HG03432 (cell line): ENCODE results near the gene IL4R.
A peak's percentile ranks its signal among the peaks of the same experiment; 100 is the strongest.
"Not testable (repeated sequence)": the region's sequence is repeated elsewhere in the genome, so short reads cannot be mapped to it uniquely, and the experiment has no call there.

Source experiments
- ATAC-seq: cut with Tn5 transposase; IDR thresholded peaks from one replicate; pipeline ENCODE4 v1.9.1; 2021; ENCODE audit warnings: mild to moderate bottlenecking, moderate library complexity; ENCODE audit not compliant: unreplicated experiment

Gene IL4R

DNA sequence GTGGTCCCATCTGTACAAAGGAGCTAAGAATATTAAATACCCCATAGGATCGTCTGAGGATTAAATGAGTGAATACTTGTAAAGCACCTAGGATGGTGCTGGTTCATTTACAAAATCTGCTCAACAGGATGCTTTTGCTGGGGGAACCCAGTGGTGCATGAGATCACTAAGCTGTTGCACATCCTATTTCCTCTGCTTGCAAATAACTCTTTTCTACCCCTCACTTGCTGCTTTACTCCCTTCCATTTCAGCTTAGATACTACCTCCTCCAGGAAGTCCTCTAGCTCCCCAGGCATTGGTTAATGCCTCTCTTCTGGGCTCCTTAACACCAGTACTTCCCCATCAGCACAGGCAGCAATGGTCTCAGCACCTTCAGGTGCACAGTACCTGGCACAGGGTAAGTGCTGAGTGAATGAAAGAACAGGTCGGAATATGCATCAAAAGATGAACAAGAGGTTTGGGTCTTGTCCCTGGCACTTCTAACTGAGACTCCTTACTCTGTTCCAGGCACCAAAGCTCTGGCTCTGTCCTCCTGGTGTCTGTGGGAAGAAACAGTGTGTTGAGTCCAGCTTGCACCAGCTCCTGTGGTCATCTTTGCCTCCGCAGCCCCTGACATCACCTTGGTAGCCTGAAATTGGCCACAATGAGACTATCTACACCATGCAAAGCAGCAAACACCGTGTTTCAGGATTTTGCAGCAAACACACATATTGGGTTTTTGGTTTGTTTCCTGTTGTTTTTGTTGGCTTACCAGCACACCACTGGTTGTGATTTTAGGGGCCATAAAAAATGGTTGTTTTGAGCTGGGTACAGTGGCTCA is 64.1 kb downstream of the IL4R start:
- no peak for ATAC-seq

DNA sequence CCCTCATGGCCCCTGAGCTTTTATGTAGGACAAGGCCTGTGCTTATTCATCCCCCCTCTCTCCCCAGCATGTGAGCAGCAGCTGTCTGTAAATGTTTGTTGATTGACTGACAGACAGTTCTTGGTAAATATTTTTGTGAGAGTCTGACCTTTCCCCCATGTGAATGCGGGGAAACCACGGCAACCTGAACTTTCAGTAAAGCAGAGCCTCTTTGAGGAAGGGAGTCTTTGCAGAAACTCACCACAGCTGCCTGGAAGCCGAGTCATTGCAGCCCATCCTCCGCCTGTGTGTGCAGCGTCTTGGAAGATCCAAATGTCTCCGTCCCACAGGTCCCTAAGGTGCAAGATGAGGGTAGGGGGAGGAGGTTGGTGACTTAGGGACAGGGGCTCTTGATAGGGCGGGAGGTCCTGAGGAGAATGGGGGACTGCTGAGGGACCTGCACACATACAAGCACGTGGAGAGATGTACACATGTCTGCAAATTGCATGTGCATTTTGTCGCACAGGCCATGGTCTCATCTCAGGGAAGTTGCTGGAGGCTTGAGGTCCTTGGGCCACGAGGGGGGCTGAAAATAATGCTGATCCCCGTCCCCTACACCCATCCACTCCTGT is 65.2 kb downstream of the IL4R start:
- no peak for ATAC-seq

DNA sequence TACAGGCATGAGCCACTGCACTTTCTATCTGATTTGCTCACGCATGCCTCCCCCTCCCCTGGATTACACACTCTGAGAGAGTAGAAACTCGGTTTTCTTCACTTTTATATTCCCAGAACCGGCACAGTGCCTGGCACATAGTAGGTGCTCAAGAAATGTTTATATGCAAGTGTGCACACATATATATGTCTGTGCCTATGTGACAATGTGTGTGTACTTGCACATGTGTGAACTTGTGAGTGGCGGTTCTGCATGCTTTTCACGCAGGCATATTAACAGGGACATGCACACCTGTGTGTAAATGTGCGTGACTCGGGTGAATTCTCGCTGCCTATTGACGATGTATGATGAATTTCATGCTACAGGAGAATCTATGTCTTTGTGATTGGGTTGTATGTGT is 66.1 kb downstream of the IL4R start:
- no peak for ATAC-seq

DNA sequence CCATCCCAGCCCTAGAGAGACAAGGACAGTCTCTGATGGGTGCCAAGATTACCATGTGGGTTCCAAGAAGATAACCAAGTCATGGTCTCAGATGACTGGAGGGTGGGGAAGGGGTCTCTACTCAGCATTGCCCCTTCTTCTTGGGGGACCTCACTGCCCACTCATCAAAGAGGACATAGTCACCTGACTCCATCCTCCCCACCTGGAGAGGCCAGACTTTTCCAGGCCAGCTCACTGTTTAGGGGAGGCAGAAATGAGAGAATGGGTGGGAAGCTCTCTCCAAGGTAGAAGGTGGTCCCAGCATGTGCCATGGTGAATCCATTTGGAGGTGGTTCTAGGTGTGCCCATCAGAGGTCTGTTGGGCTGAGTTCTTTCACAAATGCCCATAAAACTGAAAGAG is 67.5 kb downstream of the IL4R start:
- ATAC-seq, result no peak

DNA sequence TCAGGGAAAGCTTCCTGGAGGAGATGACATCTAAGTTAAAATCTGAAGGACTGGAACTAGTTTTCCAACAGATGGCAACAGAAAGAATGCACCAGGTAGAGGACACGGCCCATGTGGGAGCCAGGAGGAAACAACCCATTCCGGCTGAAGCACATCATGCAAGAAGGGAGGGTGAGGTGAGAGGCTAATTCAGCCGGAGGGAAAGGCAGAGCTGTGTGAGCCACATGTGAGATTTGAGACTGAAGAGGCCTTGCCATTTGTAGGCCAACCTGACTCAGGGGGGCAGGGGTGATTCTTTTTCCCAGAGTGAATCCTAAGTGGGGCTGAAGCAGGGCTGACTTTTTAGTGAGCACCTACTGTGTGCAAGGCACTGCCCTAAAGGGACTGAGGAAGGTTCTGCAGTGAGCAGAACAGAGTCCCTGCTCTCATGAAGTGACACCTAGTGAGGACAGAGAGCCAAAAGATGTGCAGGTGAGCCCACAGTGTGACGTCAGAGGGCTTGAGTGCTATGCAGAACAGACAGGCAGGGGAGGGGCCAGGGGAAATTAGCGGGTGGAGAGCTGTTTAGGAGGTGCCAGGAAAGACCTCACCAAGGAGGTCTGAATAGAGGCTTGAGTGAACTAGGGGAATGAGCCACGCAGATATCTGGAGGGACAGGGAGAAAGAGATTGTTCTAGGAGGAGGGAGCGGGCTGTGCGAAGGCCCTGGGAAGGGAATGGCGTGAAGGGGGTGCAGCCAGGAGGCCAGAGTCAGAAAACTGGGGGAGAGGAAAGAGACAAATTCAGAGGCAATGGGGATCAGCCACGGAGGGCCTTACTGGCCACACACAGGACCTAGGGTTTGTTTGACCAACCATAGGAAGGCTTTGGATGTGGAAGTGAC is 68.4 kb downstream of the IL4R start:
- no peak for ATAC-seq

DNA sequence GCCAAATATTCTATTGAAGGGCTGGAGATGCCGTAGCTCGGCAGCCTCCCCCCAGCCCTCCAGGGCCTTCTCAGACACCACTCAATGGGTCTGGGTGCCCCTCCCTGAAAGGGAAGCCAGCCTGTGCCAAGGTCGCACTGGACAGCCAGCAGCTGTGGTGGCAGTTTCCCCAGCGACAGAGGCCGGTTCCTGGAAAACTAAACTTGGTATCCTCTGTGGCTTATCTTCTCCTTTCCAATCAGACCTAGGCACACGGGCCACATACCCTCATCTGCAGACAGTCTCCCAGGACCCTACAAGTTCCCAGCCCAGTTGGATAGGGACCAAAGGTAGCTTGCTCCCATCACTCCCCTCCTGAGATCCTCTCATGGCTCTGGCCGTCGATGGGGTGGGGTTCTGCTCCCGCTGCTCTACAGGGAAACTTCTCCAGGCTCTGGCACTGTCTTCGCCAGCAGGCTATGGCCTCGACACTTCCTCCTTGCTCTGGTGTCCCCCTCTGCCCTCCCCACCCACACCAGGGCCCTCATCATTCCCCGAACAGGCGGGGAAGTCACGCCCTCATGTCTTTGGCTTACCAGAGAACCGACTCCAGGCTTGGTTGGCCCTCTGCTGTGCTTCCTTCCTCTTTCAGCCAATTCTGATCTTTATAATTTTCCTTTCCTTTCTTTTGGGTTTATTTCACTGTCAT is 69.9 kb downstream of the IL4R start:
- no peak for ATAC-seq

DNA sequence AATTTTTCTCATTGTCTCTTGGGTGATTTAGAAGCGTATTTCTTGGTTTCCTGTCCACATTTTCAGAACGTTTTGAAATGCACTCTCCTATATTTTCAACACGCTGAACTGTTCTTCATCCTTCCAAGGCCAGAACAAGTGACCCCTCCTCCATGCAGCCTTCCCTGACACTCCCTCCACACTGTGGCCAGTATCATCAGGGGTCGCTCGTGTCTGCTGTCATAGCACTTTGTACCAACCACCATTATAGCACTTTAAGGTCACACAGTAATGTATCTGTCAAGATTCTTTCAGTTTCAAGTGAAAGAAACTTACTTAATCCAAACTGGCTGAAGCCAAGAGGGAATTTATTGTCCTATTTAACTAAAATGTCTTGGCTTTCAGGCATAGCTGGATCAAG is 70.7 kb downstream of the IL4R start:
- no peak for ATAC-seq

DNA sequence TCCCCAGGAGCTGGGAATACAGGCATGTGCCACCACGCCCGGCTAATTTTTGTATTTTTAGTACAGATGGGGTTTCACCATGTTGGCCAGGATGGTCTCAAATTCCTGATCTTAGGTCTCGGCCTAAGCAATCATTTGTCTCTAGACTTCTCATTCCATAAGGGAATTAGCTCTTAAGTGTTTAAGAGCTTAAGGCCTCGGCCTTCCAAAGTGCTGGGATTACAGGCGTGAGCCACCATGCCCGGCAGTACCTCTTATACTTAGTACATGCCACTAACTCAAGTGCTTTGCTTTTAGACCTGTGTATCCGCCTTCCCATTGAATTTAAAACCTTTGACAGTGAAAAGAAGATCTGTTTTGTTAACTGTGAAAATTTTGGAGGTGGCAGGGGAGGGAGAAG is 71.6 kb downstream of the IL4R start:
- no peak for ATAC-seq

DNA sequence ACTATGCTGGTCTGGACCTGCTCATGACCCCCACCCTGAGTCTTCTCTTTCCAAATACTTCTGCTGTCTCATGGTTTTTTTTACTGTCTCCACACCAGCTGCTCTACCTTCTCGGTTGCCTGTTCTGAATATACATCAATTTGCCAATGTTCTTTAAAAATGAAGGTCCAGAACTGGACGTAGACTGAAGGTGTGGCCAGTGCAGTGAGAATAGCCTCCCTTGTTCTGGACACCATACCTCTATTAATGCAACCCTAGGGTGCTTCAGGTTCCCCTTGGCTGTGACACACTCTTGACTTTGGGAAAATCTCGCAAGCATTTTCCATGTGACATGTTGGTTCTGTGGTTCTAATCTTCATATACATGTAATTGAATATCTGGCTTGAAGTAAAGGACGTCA is 72.9 kb downstream of the IL4R start:
- ATAC-seq, result no peak

DNA sequence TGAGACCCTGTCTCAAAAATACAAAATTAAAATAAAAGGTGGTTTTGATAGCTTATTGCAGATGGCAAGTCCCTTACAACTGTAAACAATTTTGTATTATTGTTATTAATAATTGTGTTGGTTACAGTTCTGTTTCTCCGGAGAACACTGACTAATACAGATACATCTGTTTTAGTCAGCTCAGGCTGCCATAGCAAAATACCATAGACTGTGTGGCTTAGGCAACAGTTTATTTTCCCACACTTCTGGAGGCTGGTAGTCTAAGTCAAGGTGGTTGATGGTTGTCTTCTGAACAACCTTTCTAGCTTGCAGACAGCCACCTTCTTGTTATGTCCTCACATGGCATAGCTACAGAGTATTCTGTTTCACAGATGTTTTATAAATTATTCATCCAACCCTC is 74.0 kb downstream of the IL4R start:
- peak; percentile 90 for ATAC-seq

DNA sequence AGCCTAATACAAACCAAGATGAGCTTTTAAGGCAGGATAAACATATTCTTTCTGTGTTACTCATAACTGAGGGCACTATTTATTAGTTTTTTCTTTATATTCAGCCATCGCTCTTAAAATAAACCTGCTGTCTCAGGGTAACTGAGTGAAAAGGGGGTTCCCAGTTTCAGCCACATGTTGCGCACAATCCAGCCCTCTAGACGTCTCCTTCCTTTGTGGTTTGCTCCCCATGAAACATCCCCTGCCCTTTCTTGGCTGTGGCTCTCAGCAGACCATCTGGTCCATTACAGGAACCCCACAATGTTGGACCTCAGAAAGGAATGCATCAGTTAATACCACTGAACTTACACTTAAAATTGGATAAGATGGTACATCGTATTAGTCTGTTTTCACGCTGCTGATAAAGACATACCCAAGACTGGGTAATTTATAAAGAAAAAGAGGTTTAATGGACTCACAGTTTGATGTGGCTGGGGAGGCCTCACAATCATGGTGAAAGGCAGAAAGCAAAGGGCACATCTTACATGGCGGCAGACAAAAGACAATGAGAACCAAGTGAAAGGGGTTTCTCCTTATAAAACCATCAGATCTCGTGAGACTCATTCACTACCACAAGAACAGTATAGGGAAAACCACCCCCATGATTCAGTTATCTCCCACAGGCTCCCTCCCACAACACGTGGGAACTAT is 75.6 kb downstream of the IL4R start:
- no peak for ATAC-seq

DNA sequence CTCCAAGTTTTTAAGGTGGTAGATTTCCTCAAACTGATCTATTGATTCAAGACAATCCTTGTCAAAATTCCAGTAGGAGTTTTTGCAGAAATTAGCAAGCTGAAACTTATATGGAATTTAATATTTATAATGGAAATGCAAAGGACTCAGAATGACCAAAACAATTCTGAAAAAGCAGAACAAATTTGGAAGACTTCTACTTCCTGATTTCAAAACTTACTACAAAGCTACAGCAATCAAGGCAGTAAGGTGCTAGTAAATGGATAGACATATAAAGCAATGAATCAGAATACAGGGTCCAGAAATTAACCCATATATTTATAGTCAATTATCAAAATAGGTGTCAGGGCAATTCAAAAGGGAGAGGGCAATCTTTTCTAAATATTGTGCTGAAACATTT is 76.4 kb downstream of the IL4R start:
- no peak for ATAC-seq

DNA sequence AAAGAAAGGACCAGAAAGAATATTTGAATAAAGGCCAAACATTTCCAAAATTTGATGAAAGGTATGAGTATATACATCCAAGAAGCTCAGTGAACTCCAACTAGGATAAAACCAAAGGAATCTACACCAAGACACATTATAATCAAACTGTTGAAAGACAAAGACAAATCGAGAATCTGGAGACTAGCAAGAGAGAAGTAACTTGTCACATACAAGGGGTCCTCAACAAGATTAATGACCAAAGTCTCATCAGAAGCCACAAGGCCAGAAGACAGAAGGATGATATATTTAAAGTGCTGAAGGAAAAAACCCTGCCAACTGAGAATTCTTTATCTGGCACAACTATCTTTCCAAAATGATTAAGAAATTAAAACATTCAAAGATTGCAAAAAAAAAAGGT is 78.9 kb downstream of the IL4R start:
- ATAC-seq, result no peak

DNA sequence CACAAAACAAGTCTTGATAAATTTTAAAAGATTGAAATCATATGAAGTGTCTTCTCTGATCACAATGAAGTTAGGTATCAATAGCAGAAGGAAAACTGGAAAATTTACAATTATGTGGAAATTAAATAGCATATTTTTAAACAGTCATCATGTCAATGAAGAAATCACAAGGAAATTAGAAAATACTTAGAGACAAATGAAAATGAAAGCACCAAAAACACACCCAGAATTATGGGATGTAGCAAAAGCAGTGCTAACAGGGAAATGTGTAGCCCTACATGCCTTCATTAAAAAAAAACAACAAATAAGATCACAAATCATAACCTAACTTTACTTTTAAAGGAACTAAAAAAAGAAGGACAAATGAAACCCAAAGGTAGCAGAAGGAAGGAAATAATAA is 80.7 kb downstream of the IL4R start:
- ATAC-seq, result no peak

DNA sequence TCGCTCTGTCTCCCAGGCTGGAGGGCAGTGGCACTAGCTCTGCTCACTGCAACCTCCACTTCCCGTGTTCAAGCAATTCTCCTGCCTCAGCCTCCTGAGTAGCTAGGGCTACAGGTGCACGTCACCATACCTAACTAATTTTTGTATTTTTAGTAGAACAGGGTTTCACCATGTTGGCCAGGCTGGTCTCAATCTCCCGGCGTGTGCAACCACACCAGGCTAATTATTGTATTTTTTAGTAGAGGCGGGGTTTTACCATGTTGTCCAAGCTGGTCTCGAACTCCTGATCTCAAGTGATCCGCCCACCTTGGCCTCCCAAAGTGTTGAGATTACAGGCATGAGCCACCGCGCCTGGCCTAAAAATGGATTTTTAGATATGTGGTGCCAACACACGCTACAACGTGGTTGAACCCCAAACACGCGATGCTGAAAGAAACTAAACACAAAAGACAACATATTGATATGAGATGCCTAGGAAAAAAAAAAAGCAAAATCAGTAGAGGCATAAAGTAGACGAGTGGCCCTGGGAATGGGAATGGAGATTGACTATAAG is 84.6 kb downstream of the IL4R start:
- not testable (repeated sequence) for ATAC-seq

DNA sequence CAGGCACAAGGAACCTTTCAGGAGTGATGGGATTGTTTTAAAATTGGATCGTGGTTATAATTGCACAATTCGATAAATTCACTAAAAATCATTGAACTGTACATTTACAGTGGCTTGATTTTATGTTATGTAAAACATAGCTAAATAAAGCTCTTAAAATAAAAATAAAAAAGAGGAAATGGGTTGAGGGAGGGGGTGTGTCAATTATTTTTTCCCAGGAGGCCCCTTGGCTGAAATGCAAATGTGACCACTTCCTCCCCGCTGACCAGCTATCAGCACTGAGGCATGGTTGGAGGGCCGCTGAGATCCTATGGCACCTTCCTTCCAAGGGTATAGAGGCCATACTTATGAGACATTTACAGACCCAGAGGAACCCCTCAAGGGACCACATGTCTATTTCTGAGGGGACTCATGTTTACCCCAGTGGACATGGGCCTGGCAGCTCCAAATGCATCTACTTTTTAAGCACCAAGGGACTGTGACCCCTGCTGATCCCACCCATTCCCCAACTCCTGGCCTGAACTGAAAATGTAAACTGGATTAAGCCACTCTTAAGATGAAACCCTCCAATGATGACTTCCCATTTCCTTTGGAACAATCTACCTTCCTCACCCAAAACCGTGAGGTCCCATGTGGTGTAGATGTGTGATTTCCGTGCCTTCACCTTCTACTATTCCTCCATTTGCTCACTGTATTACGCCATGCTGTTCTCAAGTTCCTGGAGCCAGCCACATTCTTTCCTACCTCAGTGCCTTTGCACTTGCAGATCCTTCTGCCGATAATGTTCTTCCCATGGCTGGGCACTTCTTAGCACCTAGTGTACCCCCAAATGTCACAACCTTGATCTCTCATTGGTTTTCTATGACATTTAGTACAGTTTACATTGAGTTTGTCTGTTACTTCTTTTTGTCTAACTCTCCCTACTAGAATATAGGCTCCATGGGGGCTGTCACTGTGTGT is 85.4 kb downstream of the IL4R start:
- peak; percentile 21 for ATAC-seq

DNA sequence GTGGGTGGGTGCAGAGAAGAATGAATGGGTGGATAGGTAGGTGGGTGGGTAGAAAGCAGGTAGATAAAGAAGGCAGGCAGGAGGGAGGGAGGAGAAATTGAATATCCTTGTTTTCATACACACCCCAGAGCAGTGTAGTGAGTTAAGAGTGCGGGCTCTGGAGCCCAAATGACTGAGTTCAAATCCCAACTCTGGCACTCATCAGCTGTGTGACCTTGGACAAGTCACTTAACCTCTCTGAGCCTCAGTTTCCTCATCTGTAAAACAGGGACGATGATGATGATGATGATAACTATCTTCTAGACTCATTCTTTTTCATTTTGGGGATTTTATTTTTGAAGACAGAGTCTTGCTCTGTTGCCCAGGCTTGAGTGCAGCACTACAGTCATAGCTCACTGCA is 86.2 kb downstream of the IL4R start:
- no peak for ATAC-seq

DNA sequence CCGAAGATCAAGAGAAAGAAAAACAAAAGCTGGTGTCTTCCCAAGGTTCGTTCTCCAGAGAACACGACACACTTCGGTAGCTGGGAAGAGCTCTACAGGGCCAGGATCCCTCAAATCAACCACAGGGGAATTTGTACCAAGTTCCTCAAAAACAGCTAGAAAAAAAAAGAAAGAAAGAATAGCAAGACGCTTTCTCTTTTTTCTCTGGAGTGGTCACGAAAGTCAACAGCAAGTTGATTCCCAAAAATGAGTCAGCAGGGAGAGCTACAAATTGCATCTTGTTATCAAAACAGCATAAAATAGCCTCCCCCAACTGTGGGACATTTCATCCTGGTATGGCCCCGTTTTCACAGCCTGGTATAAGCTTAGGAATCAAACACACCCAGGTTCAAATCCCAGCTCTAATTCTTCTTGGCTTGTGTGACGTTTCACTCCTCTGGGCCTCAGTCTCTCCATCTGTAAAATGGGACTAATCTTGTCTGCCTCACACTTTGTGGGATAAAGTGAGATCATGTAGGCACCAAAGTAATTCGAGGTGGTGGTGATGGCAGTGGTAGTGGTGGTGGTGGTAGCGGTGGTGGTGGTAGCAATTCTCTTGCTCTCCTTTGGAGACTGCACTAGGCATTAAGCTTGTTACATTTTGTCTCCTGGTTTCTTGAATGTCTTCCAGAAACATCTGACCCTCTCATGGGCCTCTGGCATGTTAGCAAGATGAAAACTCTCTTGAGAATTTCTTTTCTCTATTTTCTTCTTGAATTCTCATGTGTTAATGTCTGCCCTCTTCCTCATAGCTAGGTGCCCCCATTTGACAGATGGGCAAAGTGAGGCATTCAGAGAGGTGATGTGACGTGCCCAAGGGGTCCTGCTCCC is 87.2 kb downstream of the IL4R start:
- no peak for ATAC-seq
